COLO668 (cell line): ENCODE data around the gene AP1B1.
"Not testable (repeated sequence)": the region's sequence is repeated elsewhere in the genome, so short reads cannot be mapped to it uniquely, and the experiment has no call there.

Experiments
- DNase-seq: peaks from one replicate; lab custom pipeline; 2025; ENCODE audit not compliant: unreplicated experiment; lab: John Stamatoyannopoulos, UW

The AP1B1 gene

DNA sequence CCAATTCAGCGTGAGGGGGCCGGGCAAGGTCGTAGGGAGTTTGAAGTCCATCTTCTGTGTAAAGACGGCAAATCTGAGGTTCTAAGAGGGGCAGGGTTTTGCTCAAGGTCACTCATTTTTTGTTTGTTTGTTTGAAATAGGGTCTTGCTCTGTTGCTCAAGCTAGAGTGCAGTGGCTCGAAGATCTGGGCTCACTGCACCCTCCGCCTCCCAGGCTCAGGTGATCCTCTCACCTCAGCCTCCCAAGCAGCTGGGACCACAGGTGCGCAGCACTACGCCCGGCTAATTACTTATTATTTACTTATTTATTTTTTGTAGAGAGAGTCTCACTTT is 355 bp upstream of the AP1B1 start:
- no peak for DNase-seq

DNA sequence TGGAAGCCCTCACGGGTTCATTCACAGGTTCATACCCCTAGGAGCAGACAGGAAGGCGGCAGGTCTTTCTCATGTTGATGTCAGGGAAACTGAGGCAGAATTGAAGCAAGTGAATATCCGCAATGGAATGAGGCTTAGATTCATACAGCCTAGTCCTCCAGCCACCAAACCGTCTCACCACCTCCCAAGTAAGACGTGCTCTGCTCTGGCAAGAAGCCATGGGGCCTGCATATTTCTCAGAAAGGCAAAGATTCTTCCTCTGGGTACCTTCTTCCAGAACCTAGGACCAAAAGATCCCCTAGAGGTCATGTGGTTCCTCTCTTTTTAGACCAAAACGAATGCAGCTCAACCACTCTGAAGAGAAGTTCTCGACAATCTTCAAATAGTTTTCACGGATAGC is 1.7 kb downstream of the AP1B1 start:
- DNase-seq, result no peak

DNA sequence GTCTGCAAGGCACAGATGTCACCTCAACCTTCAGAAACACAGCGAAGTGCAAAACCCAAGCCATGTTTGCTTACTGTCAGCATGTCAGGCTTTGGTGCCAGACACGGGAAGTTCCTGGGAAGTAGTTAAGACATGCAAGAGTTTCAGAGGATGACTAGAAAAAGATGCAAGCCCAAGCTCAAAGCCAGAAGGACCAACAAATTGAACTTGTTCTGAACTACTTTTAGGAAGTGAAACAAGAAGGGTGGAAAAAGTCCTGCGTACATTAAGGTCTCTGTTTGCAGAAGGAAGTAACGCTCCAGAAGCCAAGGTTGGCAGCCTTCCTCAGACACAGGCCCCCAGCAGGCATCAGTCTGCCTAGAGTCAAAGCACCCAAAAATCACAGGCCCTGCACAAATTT is 2.6 kb downstream of the AP1B1 start:
- DNase-seq, result no peak

DNA sequence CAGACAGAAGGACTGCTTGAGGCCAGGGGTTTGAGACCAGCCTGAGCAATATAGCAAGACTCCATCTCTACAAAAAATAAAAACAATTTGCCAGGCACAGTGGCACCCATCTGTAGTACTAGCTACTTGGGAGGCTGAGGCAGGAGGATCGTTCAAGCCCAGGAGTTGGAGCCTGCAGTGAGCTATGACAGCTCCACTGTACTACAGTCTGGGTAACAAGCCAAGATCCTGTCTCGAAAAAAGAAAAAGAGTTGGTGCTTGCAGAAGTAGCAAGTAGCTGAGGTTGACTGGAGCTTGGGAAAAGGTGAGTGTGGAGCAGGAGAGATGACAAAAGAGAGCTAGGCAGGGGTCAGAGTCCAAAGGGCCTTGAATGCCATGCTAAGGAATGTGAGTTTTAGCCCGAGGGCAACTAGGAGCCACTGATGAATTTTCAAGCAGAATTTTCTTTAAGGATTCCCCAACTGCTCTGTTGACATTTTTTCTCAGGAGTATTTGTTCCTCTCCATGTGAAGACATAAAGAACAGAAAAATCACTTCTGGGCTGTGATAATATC is 3.1 kb downstream of the AP1B1 start:
- DNase-seq, result no peak

DNA sequence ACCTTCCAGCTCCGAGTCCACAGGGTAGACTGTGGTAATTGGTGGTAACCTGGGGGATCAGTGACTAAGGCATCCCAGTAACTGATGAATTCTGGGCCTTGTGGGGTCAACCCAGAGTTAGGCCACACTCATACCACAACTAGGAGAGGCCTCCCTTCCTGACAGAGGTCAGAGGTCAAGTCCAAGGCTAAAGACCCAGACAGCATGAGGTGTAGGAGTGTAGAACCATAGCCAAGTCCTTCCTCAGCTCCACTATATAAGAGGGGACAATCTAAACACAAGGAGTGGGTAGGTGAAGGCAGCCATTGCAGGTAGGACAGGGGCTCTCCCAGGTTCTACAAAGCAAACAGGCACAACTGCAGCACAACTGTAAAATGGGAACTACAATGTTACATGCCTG is 4.6 kb downstream of the AP1B1 start:
- DNase-seq, result no peak

DNA sequence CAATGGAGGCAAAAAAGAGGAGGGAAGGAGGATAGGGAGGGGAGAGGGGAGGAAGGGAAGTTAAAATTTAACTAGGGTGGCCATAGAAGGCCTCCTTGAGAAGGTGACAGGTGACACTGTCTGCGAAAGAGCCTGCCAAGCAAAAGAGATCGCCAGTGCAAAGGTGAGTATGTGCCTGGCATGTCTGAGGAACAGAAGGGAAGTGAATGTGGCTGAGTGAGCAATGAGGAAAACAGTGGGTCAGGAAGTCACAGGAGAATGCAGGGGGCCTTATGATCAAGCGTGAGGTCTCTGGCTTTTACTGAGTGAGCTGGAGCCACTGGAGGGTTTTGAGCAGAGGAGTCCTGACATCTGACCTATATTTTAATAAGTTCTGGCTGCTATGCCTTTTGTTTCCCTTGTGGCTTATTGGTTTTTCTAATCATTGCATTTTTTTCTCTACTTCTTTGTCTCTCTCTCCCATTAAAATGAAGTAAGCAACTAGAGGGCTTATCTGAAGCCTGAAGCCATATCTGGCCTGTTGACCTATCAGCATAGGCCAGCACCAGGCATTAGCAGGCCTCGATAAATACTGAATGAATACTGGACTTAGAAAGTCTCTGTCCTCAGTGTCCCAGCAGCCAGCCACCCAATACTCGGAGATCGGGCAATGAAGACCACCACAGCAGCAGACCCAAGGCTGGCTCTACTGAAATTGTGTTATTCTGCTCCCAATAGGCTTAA is 5.6 kb downstream of the AP1B1 start:
- DNase-seq, result peak; percentile 16

DNA sequence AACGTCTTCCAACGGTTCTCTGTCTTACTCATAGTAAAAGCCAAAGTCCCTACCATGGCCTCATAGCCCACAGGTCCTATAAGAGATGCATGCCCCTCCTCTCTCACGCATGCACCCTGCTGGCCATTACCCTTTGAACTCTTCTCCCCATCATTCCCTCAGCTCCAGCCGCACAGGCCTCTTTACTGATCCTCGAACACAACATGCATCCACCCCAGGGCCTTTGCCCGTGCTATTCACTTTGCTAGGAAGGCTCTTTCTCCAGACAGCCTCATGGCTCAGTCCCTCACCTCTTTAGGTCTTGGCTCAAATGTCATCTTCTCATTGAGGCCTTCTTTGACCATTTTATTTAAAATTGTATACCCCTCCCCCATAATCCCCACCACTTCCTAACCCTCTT is 7.5 kb downstream of the AP1B1 start:
- no peak for DNase-seq

DNA sequence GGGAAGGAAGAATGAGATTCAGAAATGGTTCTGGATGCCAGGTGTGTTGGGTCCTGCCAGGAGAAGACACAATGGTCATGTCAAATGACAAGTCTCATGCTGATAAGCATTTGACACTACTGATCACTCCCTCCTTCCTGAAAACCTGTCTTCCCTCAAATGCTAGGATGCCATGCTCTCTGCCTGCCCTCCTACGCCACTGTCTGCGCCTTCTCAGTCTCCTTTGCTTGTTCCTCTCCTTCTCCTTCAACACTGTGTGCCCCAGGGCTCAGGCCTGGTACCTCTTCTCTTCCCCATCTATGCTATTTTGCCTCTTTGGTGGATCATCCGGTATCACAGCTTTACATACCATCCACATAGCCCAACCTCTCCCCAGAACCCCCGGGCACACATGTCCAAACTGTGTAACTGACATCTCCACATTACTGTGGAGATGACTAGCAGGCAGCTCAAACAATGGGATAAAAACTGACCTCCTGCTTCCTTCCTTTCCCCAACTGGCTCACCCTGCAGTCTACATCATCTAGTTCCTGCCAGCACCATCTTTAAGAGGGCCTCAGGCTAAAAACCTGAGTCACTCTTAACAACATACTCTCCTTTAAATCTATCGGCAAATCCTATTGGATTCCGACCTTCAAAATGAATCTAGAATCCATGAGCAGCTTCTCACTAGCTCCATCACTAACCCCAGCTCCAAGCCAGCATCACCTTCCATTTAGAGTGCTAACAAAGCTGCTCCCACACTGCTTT is 8.2 kb downstream of the AP1B1 start:
- DNase-seq, result no peak

DNA sequence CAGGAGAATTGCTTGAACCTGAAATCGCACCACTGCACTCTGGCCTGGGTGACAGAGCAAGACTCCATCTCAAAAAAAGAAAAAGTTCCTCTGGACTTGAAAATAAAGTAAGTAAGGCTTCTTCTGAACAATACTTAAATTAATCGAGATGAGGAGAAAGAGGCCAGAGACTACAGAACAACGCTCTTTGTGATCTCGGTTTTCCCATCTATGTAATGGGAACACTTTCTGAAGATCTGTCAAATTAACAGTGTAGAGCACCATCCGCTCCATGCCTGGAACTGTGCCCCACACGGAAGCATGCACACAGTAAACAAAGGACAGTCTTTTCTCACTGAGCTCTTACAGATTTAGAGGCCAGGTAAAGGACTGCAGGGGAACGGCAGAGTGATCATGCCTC is 9.1 kb downstream of the AP1B1 start:
- DNase-seq, result no peak

DNA sequence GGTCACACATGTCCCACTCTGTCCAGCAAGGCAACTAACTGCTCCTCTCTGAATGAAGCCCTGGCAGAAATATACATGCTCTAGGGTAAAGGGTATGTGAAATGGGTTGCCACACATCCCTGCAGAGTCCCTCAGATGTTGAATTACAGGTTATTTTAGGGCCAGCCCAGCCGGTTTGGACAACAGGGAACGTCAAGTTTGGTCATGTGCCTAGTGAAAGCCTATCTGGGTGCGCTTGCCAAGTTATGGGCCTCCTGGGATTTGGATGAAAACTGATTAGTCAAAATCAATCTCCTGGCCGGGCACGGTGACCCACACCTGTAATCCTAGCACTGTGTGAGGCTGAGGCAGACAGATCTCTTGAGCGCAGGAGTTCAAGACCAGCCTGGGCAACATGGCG is 10.4 kb downstream of the AP1B1 start:
- DNase-seq, result no peak

DNA sequence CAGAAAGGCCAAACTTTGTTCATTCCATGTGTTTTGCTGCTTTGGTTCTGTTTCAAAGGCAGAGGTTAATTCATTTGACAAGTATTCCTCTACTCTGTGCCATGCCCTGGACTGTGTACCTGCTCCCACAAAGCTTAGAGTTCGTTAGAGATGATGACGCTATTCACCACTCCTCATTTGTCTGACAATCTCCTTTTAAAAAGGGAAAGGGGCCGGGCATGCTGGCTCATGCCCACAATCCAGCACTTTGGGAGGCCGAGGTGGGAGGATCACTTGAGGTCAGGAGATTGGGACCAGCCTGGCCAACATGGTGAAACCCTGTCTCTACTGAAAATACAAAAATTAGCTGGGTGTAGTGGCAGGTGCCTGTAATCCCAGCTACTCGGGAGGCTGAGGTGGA is 11.7 kb downstream of the AP1B1 start:
- DNase-seq, result not testable (repeated sequence)

DNA sequence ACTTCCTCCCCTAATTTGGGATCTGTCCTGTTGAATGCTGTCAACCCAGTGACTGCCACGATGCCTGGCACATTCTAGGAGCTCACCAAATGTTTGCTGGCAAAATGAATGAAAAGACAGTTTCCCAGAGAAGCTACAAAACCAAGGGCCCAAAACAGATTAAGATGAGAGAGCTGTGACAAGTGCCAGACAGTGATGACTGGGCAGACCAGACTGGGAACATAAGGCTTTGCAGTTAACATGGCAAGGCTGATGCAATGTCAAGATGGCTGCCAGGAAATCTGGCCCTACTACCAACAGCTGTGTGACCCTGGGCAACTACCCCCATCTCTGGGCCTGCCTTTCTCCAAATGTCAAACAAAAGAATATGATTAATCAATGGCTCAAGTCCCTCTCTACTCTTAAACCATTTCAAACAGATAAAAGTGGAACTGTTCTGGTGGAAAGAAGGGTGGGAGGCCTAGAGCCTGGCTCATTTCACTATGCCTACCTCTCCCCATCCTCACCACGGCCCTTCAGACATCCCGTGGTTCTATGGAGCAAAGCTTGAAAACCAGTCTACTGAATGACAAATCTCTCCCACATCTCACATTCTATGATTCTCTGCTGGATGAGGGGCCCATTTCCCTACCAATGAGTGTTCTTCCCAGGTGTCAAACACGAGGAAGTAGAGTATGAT is 12.8 kb downstream of the AP1B1 start:
- no peak for DNase-seq

DNA sequence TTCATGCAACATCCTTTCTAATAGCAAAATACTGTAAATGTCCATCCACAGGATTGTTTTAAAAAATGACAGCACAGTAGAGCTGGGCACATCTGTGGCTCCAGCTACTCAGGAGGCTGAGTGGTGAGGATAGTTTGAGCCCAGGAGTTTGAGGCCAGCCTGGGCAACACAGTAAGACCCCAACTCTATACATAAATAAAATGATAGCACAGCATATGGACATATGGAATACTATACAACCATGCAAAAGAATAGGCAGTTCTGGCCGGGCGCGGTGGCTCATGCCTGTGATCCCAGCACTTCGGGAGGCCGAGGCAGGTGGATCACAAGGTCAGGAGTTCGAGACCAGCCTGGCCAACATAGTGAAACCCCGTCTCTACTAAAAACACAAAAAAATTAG is 13.6 kb downstream of the AP1B1 start:
- not testable (repeated sequence) for DNase-seq

DNA sequence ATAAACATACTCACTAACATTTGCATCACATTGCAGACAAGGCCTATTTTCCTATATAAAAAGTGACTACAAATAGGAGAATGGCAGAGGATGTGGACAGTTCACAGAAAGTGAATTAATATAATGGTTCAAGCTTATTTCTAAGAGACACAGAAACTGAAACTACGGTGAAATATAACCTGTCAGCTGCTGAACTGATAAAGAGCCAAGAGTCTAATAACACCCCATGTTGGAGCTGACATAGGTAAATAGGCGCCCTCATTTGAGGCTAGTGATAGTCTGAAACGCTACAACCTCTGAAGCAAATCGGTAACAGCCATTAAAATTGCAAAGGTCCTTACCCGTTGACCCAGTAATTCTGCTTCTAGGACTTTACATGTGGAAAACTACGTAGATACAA is 14.0 kb downstream of the AP1B1 start:
- DNase-seq, result no peak

DNA sequence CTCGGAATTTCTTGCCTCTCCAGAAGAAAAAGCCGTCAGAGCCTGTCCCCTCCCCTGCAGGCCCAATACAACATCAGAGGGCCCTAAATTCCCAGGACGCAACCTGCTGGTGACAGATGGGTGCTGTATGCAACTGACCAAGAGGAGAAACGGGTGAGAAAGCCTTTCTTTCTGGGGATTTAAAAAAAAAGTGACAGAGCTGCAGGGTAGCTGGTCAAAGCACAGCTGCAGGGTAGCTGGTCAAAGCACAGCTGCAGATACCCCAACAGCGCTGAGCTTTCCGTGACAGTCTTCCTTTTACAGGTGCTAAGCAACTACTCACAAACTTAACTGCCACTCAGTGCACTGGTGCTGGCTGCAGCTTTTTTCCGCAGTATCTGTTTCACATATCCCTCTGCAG is 17.8 kb downstream of the AP1B1 start:
- no peak for DNase-seq

DNA sequence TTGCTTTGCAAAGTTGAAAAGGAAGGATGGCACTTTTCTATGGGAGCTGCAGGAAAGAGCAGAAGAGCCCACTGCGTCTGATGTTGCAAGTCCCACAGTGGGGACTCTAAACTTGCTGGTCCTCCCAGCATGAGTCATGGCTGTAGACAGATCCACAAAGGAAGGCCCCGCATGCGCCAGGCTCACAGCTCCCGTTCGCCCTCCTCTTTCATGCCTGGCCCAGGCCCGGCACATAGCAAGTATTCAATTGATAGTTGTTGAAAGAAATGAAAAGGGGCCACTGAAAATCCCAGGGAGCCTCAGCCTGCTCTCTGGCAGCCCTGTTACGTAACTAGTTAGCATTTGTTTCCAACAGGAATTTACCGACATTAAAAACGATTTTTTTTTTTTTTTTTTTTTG is 18.9 kb downstream of the AP1B1 start:
- DNase-seq, result no peak

DNA sequence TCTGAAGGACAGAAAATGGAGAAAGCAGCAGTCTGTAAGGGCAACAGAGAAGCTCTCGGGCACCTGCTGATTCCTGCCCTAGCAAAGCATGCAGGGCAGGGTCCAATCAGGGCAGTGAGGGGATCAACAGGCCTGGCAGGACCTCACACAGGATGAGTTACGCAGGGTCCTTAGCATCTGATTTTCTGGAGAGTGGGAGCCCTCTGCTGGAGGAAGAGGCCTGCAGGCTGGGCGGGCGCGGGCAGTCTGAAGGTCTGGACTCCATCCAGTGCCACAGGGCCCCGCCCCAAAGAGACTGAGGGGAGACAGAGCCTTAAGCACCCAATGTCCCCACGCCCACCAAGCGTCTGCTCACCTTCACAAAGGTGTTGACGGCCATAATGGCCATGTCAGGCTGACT is 28.9 kb downstream of the AP1B1 start:
- DNase-seq, result peak; percentile 8

DNA sequence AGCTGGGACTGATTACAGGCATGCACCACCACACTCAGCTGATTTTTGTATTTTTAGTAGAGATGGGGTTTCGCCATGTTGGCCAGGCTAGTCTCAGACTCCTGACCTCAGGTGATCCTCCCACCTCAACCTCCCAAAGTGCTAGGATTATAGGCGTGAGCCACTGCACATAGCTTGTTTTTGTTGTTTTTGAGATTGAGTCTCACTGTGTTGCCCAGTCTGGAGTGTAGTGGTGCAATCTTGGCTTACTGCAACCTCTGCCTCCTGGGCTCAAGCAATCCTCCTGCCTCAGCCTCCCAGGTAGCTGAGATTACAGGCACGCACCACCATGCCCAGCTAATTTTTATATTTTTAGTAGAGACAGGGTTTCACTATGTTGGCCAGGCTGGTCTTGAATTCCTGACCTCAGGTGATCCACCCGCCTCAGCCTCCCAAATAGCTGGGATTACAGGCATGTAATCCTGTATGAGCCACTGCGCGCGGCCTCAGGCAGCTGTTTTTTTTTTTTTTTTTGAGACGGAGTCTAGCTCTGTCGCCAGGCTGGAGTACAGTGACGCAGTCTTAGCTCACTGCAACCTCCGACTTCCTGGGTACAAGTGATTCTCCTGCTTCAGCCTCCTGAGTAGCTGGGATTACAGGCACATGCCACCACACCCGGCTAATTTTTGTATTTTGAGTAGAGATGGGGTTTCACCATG is 31.0 kb downstream of the AP1B1 start:
- not testable (repeated sequence) for DNase-seq

DNA sequence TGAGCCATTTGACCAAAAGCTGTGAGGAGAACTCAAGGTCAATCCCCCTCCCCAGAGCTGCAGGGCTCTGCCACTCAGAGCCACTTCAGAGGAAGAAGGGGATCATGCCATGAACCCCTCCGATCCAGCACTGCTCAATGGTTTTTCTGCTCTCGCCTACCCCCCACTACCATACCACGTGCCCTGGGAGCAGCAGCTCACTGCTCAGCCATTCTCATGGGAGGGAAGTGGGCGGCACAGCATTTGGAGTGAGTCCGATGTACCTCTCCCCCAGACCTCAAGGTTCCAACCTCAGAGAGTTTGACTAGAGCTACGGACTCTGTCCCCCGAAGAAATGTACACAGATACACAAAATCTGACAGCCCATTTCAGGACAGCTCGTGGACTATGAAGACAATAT is 34.5 kb downstream of the AP1B1 start:
- no peak for DNase-seq

DNA sequence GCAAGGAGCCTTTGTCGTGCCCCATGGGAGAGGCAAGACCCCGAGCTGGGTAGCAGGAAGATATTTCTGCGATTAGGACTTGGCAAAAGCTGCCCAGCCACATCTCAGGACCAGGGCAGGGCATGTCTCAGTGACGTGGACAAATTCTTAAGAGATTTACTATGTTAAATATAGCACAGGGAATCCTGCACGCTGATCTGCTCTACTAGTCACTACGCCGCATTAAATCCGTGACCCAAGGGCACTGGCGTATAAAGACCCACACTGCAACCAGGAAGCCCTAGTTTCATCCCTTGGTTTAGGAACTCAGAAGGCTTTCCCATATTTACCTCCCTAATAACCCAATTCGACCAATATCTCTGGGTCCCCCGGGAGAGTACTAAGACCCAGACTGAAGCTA is 35.1 kb downstream of the AP1B1 start:
- DNase-seq, result no peak

DNA sequence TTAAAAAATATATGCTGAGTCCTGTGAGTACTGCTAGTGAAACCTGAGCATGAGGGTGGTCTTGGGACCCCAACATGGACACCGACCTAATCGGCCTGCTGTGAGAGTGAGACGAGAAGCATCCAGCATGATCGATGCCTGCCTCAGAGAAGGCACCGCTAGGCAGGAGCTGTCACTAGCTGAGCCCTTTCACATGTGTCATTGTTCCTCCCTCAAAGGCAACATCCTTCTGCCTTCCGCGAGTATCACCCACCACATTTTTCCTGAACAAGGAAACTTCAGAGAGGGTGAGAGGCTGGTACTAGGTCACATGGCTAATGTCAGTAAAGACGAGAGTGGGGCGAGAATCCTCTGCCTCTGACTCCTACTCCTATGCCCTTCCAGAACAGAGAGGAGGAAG is 35.6 kb downstream of the AP1B1 start:
- DNase-seq, result no peak
